SK-N-MC (cell line): ENCODE measurements around the gene TMEM255B.

Experiments
- EZH2 ChIP-seq: fragments of 200-600 bp; sonication (generic); IDR thresholded peaks from one replicate; pipeline ENCODE4 v1.6.1; 2017; ENCODE audit warnings: antibody characterized with exemption
- FOXP2 ChIP-seq: optimal IDR thresholded peaks from 2 replicates; pipeline ENCODE3; 2011; ENCODE audit warnings: mild to moderate bottlenecking, moderate library complexity; ENCODE audit not compliant: insufficient read depth; ENCODE audit errors: extremely low read length, control extremely low read depth
- POLR2AphosphoS5 ChIP-seq: IDR thresholded peaks from 2 replicates; pipeline ENCODE4 v1.6.1; 2012; ENCODE audit warnings: mild to moderate bottlenecking, low read depth, low read length, borderline replicate concordance

- no peak for TF ChIP-seq EZH2
- TF ChIP-seq POLR2AphosphoS5, result no peak
- no peak for TF ChIP-seq FOXP2
Measured at GRCh38 chr13:113771709-113772331, 12.8 kb downstream of the TMEM255B start.
